IPS-20b (cell line): ENCODE results near the gene CILP.
A peak's percentile ranks its signal among the peaks of the same experiment; 100 is the strongest.
"Not testable (repeated sequence)": the region's sequence is repeated elsewhere in the genome, so short reads cannot be mapped to it uniquely, and the experiment has no call there.

Source experiments
- H3K27ac ChIP-seq: one replicate; pipeline ENCODE4 v1.5.1; 2013; ENCODE audit warnings: low read length
- H3K27me3 ChIP-seq: 2 replicates; pipeline ENCODE4 v1.6.1; 2013; ENCODE audit warnings: mild to moderate bottlenecking, low read length, inconsistent platforms; ENCODE audit not compliant: insufficient read depth
- H3K36me3 ChIP-seq: 2 replicates; pipeline ENCODE4 v1.6.1; 2013; ENCODE audit warnings: low read depth, mild to moderate bottlenecking, inconsistent platforms, low read length, moderate library complexity; ENCODE audit not compliant: insufficient read depth
- H3K4me1 ChIP-seq: 2 replicates; pipeline ENCODE4 v1.6.1; 2013; ENCODE audit warnings: mild to moderate bottlenecking, control low read depth, inconsistent platforms, low read length, moderate library complexity; ENCODE audit not compliant: insufficient read depth
- H3K4me3 ChIP-seq: 2 replicates; pipeline ENCODE4 v1.5.1; 2013; ENCODE audit warnings: mild to moderate bottlenecking, low read length, inconsistent platforms
- H3K9ac ChIP-seq: 2 replicates; pipeline ENCODE4 v1.6.1; 2013; ENCODE audit warnings: low read depth, mild to moderate bottlenecking, inconsistent platforms, low read length, moderate library complexity
- H3K9me3 ChIP-seq: 2 replicates; pipeline ENCODE4 v1.6.1; 2013; ENCODE audit warnings: mild to moderate bottlenecking, low read depth, low read length, inconsistent platforms; ENCODE audit not compliant: insufficient read depth

The CILP gene

DNA sequence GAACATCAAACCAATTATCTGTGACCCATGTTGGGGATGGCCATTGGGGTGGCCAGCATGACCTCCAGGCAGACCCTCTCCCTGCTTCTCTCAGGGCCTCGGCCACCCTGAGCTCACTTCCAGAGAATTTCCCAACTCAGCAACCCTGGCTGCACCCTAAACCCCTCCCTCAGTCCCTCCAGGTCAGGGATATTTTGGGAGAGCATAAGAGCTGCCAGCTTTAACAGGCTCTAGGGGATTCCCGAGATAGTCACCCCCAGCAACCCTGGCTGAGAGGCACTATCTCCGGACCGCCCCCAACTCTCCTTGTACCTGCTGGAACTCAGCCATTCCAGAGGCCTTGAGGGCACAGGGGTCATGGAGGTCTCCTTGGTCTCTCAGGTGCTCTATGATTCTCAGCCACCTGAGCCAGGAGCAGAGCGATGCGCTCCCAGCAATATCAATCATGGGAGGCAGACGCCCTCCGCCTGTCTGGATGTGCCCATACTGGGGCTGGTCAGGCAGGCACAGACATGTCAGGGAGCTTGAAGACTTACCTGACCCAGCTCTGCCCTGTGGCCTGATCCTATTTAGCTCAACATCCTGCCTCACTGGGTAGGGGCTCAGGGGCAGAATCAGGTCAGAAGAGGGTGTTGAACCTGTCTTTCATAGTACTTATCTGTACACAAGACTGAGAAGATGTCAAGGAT, 34.9 kb upstream of the CILP start:
- no peaks in the 10 kb centered on the region for H3K9me3 ChIP-seq
- no peaks in the 10 kb centered on the region for H3K27me3 ChIP-seq
- no peaks in the 10 kb centered on the region for H3K36me3 ChIP-seq
- H3K4me3 ChIP-seq: no peak overlapping the region
- no peaks in the 10 kb centered on the region for H3K4me1 ChIP-seq
- H3K27ac ChIP-seq: no peak overlapping the region
- no peak overlapping the region for H3K9ac ChIP-seq

DNA sequence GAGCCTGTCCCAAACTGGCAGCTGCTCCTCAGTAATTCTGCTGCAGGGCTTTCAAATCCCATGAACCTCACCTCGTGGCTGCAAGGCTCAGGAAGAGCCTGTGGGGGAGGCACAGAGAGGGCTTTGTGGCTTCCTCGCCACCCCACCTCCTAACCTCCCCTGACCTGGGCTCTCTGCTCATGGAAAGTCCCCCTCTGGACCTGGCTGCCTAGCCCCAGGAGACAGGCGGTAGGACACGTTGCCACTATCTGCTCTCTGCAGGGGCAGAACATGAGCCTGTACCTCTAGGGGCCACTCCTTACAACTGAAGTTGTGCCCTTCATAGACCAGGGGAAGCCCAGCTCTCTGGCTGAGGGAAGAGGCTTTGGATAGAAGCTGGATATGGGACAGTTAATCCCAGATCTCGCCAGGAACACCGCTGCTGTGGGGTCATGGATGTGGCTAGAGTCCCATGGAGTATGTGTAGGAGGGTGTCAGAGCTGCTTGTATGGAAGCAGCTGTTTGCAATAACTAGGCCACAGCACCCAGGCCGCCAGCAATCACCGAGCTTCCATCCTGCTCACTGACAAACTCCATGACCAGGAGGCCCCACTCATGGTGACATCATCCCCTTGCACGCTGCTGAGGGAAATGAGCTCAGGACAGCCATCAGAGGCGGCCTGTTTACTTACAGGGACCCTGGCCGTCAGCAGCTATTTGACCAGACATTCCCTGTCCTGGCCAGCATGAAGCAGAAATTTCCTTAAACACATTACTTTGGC, 34.0 kb upstream of the CILP start:
- H3K9ac ChIP-seq: no peak overlapping the region
- H3K4me3 ChIP-seq: no peak overlapping the region
- H3K27me3 ChIP-seq: no peaks in the 10 kb centered on the region
- no peak overlapping the region for H3K27ac ChIP-seq
- no peaks in the 10 kb centered on the region for H3K4me1 ChIP-seq
- H3K9me3 ChIP-seq: no peaks in the 10 kb centered on the region
- no peaks in the 10 kb centered on the region for H3K36me3 ChIP-seq

DNA sequence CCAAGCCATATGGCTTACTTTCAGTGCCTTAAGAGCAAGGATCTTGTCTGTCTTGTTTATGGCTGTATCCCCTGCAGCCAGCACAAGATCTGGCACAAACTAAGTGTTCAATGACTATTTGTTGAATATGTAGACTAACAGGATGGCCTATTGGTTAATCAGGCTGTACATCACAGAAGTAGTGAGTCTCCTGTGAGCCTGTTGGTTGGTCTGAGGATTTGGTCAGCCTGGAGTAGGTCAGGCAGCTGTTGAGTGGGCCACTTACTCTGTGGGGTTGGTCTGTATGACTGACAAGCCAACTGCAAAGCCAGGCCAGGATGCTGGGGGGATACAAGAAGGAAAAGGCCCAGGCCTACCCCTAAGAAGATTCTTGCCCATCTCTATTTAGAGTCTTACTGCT, 33.4 kb upstream of the CILP start:
- no peaks in the 10 kb centered on the region for H3K27me3 ChIP-seq
- H3K4me3 ChIP-seq: no peak overlapping the region
- no peaks in the 10 kb centered on the region for H3K36me3 ChIP-seq
- H3K9me3 ChIP-seq: no peaks in the 10 kb centered on the region
- H3K4me1 ChIP-seq: no peaks in the 10 kb centered on the region
- H3K27ac ChIP-seq: no peak overlapping the region
- no peak overlapping the region for H3K9ac ChIP-seq

DNA sequence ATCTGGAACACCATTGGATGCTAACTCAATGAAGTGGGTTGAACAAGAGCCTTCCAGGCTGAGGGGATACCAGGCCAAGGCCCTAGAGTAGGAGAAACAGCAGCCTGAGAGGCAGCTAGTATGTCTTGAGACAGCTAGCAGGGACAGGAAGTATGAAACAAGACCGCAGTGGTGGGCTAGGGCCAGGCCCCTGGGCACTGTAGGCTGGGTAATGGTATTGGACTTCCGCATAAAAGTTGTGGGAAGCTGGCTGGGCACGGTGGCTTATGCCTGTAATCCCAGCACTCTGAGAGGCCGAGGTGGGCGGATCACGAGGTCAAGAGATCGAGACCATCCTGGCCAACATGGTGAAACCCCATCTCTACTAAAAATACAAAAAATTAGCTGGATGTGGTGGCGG, 25.2 kb upstream of the CILP start:
- not testable (repeated sequence) for H3K4me1 ChIP-seq, H3K27ac ChIP-seq, H3K9me3 ChIP-seq, H3K4me3 ChIP-seq, H3K9ac ChIP-seq, H3K36me3 ChIP-seq, H3K27me3 ChIP-seq

DNA sequence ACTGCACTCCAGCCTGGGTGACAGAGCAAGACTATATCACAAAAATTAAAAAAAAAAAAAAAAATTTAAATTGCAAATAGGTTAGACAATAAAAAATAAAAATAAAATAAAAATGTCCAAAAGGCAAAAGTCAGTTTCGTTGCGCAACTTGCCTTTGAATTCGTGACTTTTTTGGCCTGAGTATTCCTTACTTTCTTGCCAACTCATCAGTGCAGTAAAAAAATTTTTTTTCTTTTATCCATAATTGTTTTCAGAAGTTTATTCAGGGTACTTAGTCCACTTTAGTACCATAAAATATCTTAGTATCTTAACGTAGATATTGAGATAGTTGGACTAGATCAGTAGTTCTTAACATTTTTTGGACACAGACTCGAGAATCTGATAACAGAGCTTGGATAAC, 22.4 kb upstream of the CILP start:
- no peak overlapping the region for H3K9ac ChIP-seq
- H3K27me3 ChIP-seq: no peaks in the 10 kb centered on the region
- no peak overlapping the region for H3K27ac ChIP-seq
- no peaks in the 10 kb centered on the region for H3K36me3 ChIP-seq
- H3K9me3 ChIP-seq: no peaks in the 10 kb centered on the region
- no peak overlapping the region for H3K4me3 ChIP-seq
- no peaks in the 10 kb centered on the region for H3K4me1 ChIP-seq

DNA sequence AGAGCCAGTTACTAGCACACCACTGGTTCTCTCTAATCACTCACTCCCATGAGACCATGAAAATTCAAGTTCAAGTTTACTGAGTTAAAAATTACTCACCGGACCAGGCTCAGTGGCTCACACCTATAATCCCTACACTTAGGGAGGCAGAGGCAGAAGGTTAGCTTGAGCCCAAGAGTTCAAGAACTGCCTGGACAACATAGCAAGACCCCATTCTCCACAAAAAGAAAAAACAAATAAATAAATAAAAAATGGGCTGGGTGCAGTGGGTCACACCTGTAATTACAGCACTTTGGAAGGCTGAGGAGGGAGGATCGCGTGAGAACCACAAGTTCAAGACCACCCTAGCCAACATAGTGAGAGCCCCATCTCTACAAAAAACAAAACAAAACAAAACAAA, 21.2 kb upstream of the CILP start:
- no peaks in the 10 kb centered on the region for H3K9me3 ChIP-seq
- H3K27me3 ChIP-seq: no peaks in the 10 kb centered on the region
- no peak overlapping the region for H3K4me3 ChIP-seq
- H3K9ac ChIP-seq: no peak overlapping the region
- no peaks in the 10 kb centered on the region for H3K4me1 ChIP-seq
- H3K27ac ChIP-seq: no peak overlapping the region
- no peaks in the 10 kb centered on the region for H3K36me3 ChIP-seq

DNA sequence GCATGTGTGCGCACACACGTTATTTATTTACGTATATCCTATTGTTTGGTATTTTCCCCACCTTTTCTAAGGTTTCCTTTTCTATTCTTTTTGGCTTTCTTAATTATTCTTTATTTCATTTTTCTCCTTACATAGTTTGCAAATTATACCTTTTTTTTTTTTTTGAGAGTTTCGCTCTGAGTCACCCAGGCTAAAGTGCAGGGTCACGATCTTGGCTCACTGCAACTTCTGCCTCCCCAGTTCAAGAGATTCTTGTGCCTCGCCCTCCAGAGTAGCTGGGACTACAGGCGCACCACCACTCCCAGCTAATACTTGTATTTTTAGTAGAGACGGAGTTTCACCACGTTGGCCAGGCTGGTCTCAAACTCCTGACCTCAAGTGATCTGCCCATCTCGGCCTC, 20.0 kb upstream of the CILP start:
- Histone ChIP-seq H3K36me3 (no peaks in the 10 kb centered on the region), H3K9me3 (no peaks in the 10 kb centered on the region), H3K27me3 (no peaks in the 10 kb centered on the region), H3K27ac (no peak overlapping the region), H3K9ac (no peak overlapping the region), H3K4me3 (no peak overlapping the region), H3K4me1 (no peaks in the 10 kb centered on the region; the same call in 1 of the 2 replicates)

DNA sequence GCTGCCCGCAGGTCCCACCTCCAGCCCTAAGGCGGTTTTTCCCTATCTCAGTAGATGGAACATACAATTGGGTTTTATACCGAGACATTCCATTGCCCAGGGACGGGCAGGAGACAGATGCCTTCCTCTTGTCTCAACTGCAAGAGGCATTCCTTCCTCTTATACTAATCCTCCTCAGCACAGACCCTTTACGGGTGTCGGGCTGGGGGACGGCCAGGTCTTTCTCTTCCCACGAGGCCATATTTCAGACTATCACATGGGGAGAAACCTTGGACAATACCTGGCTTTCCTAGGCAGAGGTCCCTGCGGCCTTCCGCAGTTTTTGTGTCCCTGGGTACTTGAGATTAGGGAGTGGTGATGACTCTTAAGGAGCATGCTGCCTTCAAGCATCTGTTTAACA, 15.6 kb upstream of the CILP start:
- not testable (repeated sequence) for H3K27me3 ChIP-seq, H3K27ac ChIP-seq, H3K9me3 ChIP-seq, H3K4me3 ChIP-seq, H3K36me3 ChIP-seq, H3K4me1 ChIP-seq, H3K9ac ChIP-seq

DNA sequence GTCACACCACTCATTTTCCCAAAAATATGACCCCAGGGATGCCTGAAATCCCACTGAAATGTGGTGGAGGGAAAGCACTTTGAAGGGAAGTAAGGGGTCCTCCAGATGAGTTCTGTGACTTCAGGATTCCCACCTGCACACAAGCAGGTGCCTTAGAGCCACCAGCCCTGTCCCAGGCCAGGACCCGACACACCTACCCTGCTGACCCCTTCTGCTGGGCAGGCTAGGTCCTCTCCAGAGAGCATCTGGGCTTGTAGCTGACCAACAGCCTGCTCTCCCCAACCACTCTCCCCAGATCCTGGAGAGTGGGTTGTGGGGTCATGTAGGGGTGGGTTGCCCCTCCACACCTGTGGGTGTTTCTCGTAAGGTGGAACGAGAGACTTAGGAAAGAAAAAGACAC, 14.9 kb upstream of the CILP start:
- no peaks in the 10 kb centered on the region for H3K9me3 ChIP-seq
- no peaks in the 10 kb centered on the region for H3K36me3 ChIP-seq
- no peak overlapping the region for H3K27ac ChIP-seq
- peak overlapping the region; percentile 1; the same call in 1 of the 2 replicates for H3K9ac ChIP-seq
- H3K4me3 ChIP-seq: no peak overlapping the region
- H3K4me1 ChIP-seq: no peaks in the 10 kb centered on the region; the same call in 1 of the 2 replicates
- H3K27me3 ChIP-seq: no peaks in the 10 kb centered on the region

DNA sequence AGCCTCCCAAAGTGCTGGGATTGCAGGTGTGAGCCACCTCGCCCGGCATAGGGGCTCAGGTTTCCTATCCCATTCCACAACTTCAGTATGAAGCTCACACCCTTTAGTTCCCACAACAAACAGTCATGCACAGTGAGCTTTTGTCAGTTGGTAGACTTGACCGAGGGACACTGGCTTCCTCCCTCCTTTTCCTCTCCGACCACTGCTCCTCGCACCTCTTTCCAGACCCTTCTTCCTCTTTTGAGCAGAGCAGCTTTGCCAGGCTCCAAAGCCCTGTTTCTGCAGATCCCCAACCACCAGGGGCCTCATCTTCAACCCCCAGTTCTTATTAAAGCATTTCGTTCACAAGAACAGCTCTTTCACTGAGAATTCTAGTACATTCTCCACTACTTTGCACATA, 12.7 kb upstream of the CILP start:
- Histone ChIP-seq H3K36me3 (no peaks in the 10 kb centered on the region), H3K27ac (no peak overlapping the region), H3K9me3 (no peaks in the 10 kb centered on the region), H3K9ac (no peak overlapping the region), H3K4me3 (no peak overlapping the region), H3K27me3 (no peaks in the 10 kb centered on the region), H3K4me1 (no peaks in the 10 kb centered on the region; the same call in 1 of the 2 replicates)

DNA sequence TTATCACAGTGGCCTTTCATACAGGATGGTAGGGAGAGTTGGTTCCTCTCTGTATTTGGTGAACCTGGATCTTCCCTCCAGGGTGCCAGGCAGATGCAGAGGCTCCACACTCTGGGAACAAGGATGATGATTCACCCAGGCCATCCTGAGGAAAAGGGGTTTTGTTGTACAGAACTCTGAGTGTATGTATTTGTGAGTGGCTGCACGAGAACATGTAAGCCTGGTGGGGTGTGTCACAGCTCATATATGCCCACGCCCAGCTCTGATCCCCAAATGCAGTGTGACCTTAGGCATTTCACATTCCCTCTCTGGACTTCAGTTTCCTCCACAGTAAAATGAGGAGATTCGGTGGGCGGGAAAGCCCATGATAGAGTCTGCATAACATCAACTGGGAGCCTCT, 11.6 kb upstream of the CILP start:
- no peaks in the 10 kb centered on the region; the same call in 1 of the 2 replicates for H3K4me1 ChIP-seq
- H3K9ac ChIP-seq: no peak overlapping the region
- H3K27ac ChIP-seq: no peak overlapping the region
- H3K36me3 ChIP-seq: no peaks in the 10 kb centered on the region
- no peak overlapping the region for H3K4me3 ChIP-seq
- H3K9me3 ChIP-seq: no peaks in the 10 kb centered on the region
- no peaks in the 10 kb centered on the region for H3K27me3 ChIP-seq

DNA sequence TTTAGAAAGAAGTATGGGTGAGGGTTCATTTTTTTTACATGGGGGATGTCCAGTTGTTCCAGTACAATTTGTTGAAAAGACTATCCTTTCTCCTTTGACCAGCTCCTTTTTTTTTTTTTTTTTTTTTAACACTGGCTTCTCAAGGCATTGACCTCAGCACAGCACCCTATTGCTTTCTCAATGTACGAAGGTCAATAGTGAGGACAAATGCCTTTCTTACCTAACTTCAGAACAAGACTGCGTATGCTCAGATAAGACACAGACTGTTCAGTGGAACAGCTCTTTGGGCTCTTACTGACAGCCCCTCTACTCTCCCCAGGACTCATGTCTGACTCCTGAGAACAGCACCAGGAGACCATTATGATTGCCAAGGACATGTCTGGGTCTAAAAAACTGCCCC, 10.4 kb upstream of the CILP start:
- Histone ChIP-seq H3K27me3 (no peaks in the 10 kb centered on the region), H3K27ac (no peak overlapping the region), H3K4me3 (no peak overlapping the region), H3K9me3 (no peaks in the 10 kb centered on the region), H3K4me1 (no peaks in the 10 kb centered on the region; the same call in 1 of the 2 replicates), H3K36me3 (no peaks in the 10 kb centered on the region), H3K9ac (no peak overlapping the region)
